Smooth muscle cell (in vitro differentiated cells): ENCODE data around the gene CUZD1. TPM values are rescaled to one million over a fixed set of nuclear protein-coding genes. Genes with fewer than 3 reads are reported as not detected.
"Not testable (repeated sequence)": the region's sequence is repeated elsewhere in the genome, so short reads cannot be mapped to it uniquely, and the experiment has no call there.

Source experiments
- DNase-seq: peaks from one replicate; lab custom pipeline; 2025; ENCODE audit not compliant: unreplicated experiment; lab: John Stamatoyannopoulos, UW
- H2AFZ ChIP-seq: fragments of 200-600 bp; sonication (generic); 2 replicates; pipeline ENCODE4 v1.6.0; 2016; ENCODE audit warnings: antibody characterized with exemption, low read depth, mild to moderate bottlenecking
- H3F3A ChIP-seq: fragments of 200-600 bp; sonication (generic); 2 replicates; pipeline ENCODE4 v1.6.0; 2017; ENCODE audit warnings: antibody characterized with exemption, low read depth
- H3K27ac ChIP-seq: fragments of 200-600 bp; sonication (generic); 2 replicates; pipeline ENCODE4 v1.5.1; 2016; ENCODE audit warnings: low read depth, mild to moderate bottlenecking
- H3K27me3 ChIP-seq: fragments of 200-600 bp; sonication (generic); 2 replicates; pipeline ENCODE4 v1.6.1; 2016; ENCODE audit warnings: low read depth, mild to moderate bottlenecking
- H3K36me3 ChIP-seq: fragments of 200-600 bp; sonication (generic); 2 replicates; pipeline ENCODE4 v1.5.1; 2016; ENCODE audit warnings: low read depth
- H3K4me1 ChIP-seq: fragments of 200-600 bp; sonication (generic); 2 replicates; pipeline ENCODE4 v1.5.1; 2016; ENCODE audit warnings: low read depth
- H3K4me2 ChIP-seq: fragments of 200-600 bp; sonication (generic); 2 replicates; pipeline ENCODE4 v1.6.0; 2016; ENCODE audit warnings: mild to moderate bottlenecking
- H3K4me3 ChIP-seq: fragments of 200-600 bp; sonication (generic); 2 replicates; pipeline ENCODE4 v1.5.1; 2016; ENCODE audit warnings: mild to moderate bottlenecking
- H3K79me2 ChIP-seq: fragments of 200-600 bp; sonication (generic); 2 replicates; pipeline ENCODE4 v1.6.0; 2016; ENCODE audit warnings: low read depth, mild to moderate bottlenecking
- H3K9ac ChIP-seq: fragments of 200-600 bp; sonication (generic); 2 replicates; pipeline ENCODE4 v1.6.0; 2016; ENCODE audit warnings: low read depth
- H3K9me3 ChIP-seq: fragments of 200-600 bp; sonication (generic); replicated peaks from 2 replicates; pipeline ENCODE4 v1.5.1; 2016; ENCODE audit warnings: low read depth
- H4K20me1 ChIP-seq: fragments of 200-600 bp; sonication (generic); 2 replicates; pipeline ENCODE4 v1.6.0; 2016; ENCODE audit warnings: low read depth
- CTCF ChIP-seq: fragments of 200-600 bp; sonication (generic); IDR thresholded peaks from 2 replicates; pipeline ENCODE4 v1.5.1; 2017; ENCODE audit warnings: borderline replicate concordance, mild to moderate bottlenecking, antibody characterized with exemption; ENCODE audit not compliant: insufficient read depth, poor library complexity, severe bottlenecking
- WGBS: methylation state at CpG from one replicate; pipeline ENCODE4 v1.1.7; 2016; ENCODE audit warnings: low lambda C conversion rate; 5-methylcytosine and 5-hydroxymethylcytosine counted together
- polyA plus RNA-seq: library from polyadenylated mRNA; unstranded; fragments of >200 nt; fragmentation: Nextera tagmentation; extraction: Ambion mirVana; gene quantifications from 2 replicates; pipeline ENCODE4 v1.2.1, GENCODE V29; 2016
- total RNA-seq: library from RNA; depleted of rRNA; stranded (reverse); fragments of >200 nt; gene quantifications from 2 replicates; pipeline ENCODE4 v1.2.3, GENCODE V29; 2014

The CUZD1 gene
- total and polyA plus RNA-seq, 2 experiments from 2014 or later = 0.72 TPM; not detected in 1

GRCh38 chr10:122876467-122876855, 30.8 kb upstream of the CUZD1 start:
- H3K4me1 ChIP-seq = peaks cover 14% of the 10 kb centered on the region
- no peaks in the 10 kb centered on the region for H4K20me1 ChIP-seq
- H3K36me3 ChIP-seq = no peaks in the 10 kb centered on the region
- TF ChIP-seq CTCF = no peak
- peaks cover 32% of the 10 kb centered on the region for H3K27me3 ChIP-seq
- 73% methylated on average over 1 of the region's 1 CpG for WGBS
- H3K4me2 ChIP-seq = no peak overlapping the region
- no peaks in the 10 kb centered on the region for H3K79me2 ChIP-seq
- no peak for DNase-seq
- H3F3A ChIP-seq = no peaks in the 10 kb centered on the region
- no peak overlapping the region for H3K9ac ChIP-seq
- no peaks in the 10 kb centered on the region for H3K9me3 ChIP-seq
- no peak overlapping the region for H3K27ac ChIP-seq
- H2AFZ ChIP-seq = no peak overlapping the region
- H3K4me3 ChIP-seq = no peak overlapping the region

GRCh38 chr10:122875843-122876466, 30.3 kb upstream of the CUZD1 start:
- Histone ChIP-seq H3K36me3 (no peaks in the 10 kb centered on the region), H3K4me1 (peaks cover 14% of the 10 kb centered on the region), H3K4me3 (no peak overlapping the region), H3K27me3 (peaks cover 32% of the 10 kb centered on the region), H2AFZ (no peak overlapping the region), H3F3A (no peaks in the 10 kb centered on the region), H3K9ac (no peak overlapping the region), H3K79me2 (no peaks in the 10 kb centered on the region), H3K9me3 (no peaks in the 10 kb centered on the region), H4K20me1 (no peaks in the 10 kb centered on the region), H3K27ac (no peak overlapping the region), H3K4me2 (no peak overlapping the region)
- WGBS = 22% methylated on average over 6 of the region's 6 CpGs
- no peak for TF ChIP-seq CTCF
- DNase-seq = no peak

- not testable (repeated sequence) for H3F3A ChIP-seq, H3K27me3 ChIP-seq, H3K79me2 ChIP-seq, H3K4me2 ChIP-seq, DNase-seq, H3K9ac ChIP-seq, H3K4me3 ChIP-seq, H3K4me1 ChIP-seq, H3K36me3 ChIP-seq, H2AFZ ChIP-seq, H4K20me1 ChIP-seq, H3K27ac ChIP-seq, H3K9me3 ChIP-seq
- 85% methylated on average over 2 of the region's 2 CpGs for WGBS
Observed at GRCh38 chr10:122871947-122872346, 26.3 kb upstream of the CUZD1 start.

GRCh38 chr10:122868768-122869167, 23.1 kb upstream of the CUZD1 start:
- not testable (repeated sequence) for H3K9ac ChIP-seq, H3K79me2 ChIP-seq, H2AFZ ChIP-seq, H4K20me1 ChIP-seq, H3K36me3 ChIP-seq, H3K4me2 ChIP-seq, H3K27ac ChIP-seq, H3K27me3 ChIP-seq, H3K9me3 ChIP-seq, H3F3A ChIP-seq, H3K4me3 ChIP-seq, DNase-seq, H3K4me1 ChIP-seq
- 80% methylated on average over 2 of the region's 2 CpGs for WGBS

- not testable (repeated sequence) for H4K20me1 ChIP-seq, H2AFZ ChIP-seq, H3K9me3 ChIP-seq, DNase-seq, H3K4me3 ChIP-seq, H3K27me3 ChIP-seq, H3F3A ChIP-seq, H3K4me2 ChIP-seq, H3K4me1 ChIP-seq, H3K36me3 ChIP-seq, H3K27ac ChIP-seq, H3K79me2 ChIP-seq, H3K9ac ChIP-seq
- 74% methylated on average over 3 of the region's 3 CpGs for WGBS
Observed at GRCh38 chr10:122866757-122867482, 21.3 kb upstream of the CUZD1 start.
